Hepatocyte (in vitro differentiated cells): ENCODE results near the gene BCAS1. TPM values are rescaled to one million over a fixed set of nuclear protein-coding genes. Genes with fewer than 3 reads are reported as not detected.

Experiments
- DNase-seq: peaks from one replicate; pipeline ENCODE4 v3.0.0-alpha.2; 2016; ENCODE audit warnings: low spot score
- H2AFZ ChIP-seq: fragments of 200-600 bp; sonication (generic); 2 replicates; pipeline ENCODE4 v1.6.0; 2016; ENCODE audit warnings: antibody characterized with exemption, mild to moderate bottlenecking
- H3K27ac ChIP-seq: fragments of 200-600 bp; sonication (generic); 2 replicates; pipeline ENCODE4 v1.5.1; 2016; ENCODE audit warnings: mild to moderate bottlenecking
- H3K27me3 ChIP-seq: fragments of 200-600 bp; sonication (generic); 2 replicates; pipeline ENCODE4 v1.6.1; 2016
- H3K36me3 ChIP-seq: fragments of 200-600 bp; sonication (generic); replicated peaks from 2 replicates; pipeline ENCODE4 v1.5.1; 2016; ENCODE audit warnings: low read depth; ENCODE audit not compliant: insufficient read depth
- H3K4me1 ChIP-seq: fragments of 200-600 bp; sonication (generic); 2 replicates; pipeline ENCODE4 v1.5.1; 2016; ENCODE audit warnings: mild to moderate bottlenecking, moderate library complexity; ENCODE audit not compliant: insufficient read depth
- H3K4me2 ChIP-seq: fragments of 200-600 bp; sonication (generic); 2 replicates; pipeline ENCODE4 v1.6.0; 2016
- H3K4me3 ChIP-seq: fragments of 200-600 bp; sonication (generic); 2 replicates; pipeline ENCODE4 v1.5.1; 2016; ENCODE audit warnings: mild to moderate bottlenecking
- H3K79me2 ChIP-seq: fragments of 200-600 bp; sonication (generic); 2 replicates; pipeline ENCODE4 v1.6.0; 2017; ENCODE audit warnings: mild to moderate bottlenecking
- H3K9me2 ChIP-seq: fragments of 200-600 bp; sonication (generic); replicated peaks from 2 replicates; pipeline ENCODE4 v1.6.0; 2017; ENCODE audit warnings: mild to moderate bottlenecking; ENCODE audit not compliant: insufficient read depth
- H3K9me3 ChIP-seq: fragments of 200-600 bp; sonication (generic); 2 replicates; pipeline ENCODE4 v1.5.1; 2016; ENCODE audit warnings: low read depth, mild to moderate bottlenecking
- H4K20me1 ChIP-seq: fragments of 200-600 bp; sonication (generic); 2 replicates; pipeline ENCODE4 v1.6.0; 2016; ENCODE audit warnings: mild to moderate bottlenecking; ENCODE audit not compliant: insufficient read depth, poor library complexity, severe bottlenecking
- CTCF ChIP-seq: fragments of 200-600 bp; sonication (generic); IDR thresholded peaks from 2 replicates; pipeline ENCODE4 v1.5.1; 2016; ENCODE audit warnings: antibody characterized with exemption, mild to moderate bottlenecking; ENCODE audit not compliant: poor library complexity
- EZH2 ChIP-seq: fragments of 200-600 bp; sonication (generic); IDR thresholded peaks from 2 replicates; pipeline ENCODE4 v1.6.1; 2016; ENCODE audit warnings: antibody characterized with exemption, mild to moderate bottlenecking, borderline replicate concordance
- EZH2phosphoT487 ChIP-seq: fragments of 200-600 bp; sonication (generic); IDR thresholded peaks from one replicate; pipeline ENCODE4 v1.6.1; 2018; ENCODE audit warnings: antibody characterized with exemption, mild to moderate bottlenecking, low read depth, moderate library complexity; ENCODE audit not compliant: unreplicated experiment, severe bottlenecking
- WGBS: methylation state at CpG from one replicate; pipeline ENCODE4 v1.1.6; 2016; ENCODE audit warnings: low lambda C conversion rate; ENCODE audit errors: missing lambda C conversion rate; 5-methylcytosine and 5-hydroxymethylcytosine counted together
- polyA plus RNA-seq: library from polyadenylated mRNA; unstranded; fragments of >200 nt; fragmentation: Nextera tagmentation; extraction: Ambion mirVana; gene quantifications from 2 replicates; pipeline ENCODE4 v1.2.1, GENCODE V29; 2016
- total RNA-seq: library from RNA; depleted of rRNA; stranded (reverse); fragments of >200 nt; gene quantifications from 2 replicates; pipeline ENCODE4 v1.2.3, GENCODE V29; 2014

BCAS1 gene
- total and polyA plus RNA-seq, 2 experiments from 2014 or later: 4.9 to 9.8 TPM

DNA sequence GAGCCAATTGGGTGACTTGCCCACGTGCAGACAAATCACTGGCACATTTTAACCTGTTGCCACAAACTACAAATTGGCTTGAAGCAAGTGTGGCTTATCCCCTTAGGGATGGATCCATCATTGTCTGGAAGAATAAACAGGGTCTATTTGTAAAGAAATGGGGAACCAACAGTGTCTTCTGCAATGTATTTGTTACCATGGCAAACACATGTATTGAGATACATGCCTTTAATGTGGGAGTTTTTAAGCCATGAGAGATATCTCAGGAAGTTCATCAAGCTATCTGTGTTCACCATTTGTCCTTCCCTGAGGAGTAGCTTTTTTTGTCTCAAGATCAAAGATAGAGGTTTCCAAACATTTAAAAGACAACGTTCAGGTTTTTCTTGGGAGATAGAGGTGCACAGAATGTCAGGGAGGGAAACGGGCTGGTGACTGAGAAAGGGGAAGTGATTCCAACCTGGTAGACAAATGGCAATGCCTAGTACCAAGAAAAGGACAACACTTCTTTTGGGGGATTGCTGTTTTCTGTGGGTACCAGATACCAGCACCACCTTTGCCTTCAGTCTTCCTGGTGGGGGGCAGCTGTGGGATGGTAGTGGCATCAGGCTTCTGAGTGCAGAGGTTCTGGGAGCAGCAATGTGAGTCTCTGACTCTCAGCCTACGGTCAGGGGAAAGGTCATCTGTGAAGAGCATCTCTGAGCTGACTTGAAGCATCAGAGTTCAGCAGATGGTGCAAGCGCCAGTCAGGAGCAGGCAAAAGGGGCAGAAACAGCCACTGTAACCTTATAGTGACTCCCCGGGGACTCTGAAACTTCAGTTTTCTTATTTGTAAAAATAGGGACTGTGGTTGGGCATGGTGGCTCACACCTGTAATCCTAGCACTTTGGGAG is 20.1 kb upstream of the BCAS1 start:
- Histone ChIP-seq H3K4me3 (no peak overlapping the region), H2AFZ (no peak overlapping the region), H3K27ac (no peak overlapping the region), H3K4me2 (no peak overlapping the region), H3K79me2 (no peaks in the 10 kb centered on the region), H3K9me2 (no peaks in the 10 kb centered on the region), H3K27me3 (no peaks in the 10 kb centered on the region), H3K9me3 (no peaks in the 10 kb centered on the region), H3K36me3 (no peaks in the 10 kb centered on the region), H4K20me1 (no peaks in the 10 kb centered on the region), H3K4me1 (no peaks in the 10 kb centered on the region)
- 71% methylated on average over 6 of the region's 6 CpGs for WGBS
- TF ChIP-seq CTCF (no peak), EZH2 (no peak), EZH2phosphoT487 (no peak)
- DNase-seq: no peak

GRCh38 chr20:54088430-54088829 is 18.0 kb upstream of the BCAS1 start:
- Histone ChIP-seq H3K27me3 (no peaks in the 10 kb centered on the region), H3K36me3 (no peaks in the 10 kb centered on the region), H3K4me3 (no peak overlapping the region), H2AFZ (no peak overlapping the region), H3K79me2 (no peaks in the 10 kb centered on the region), H3K9me2 (no peaks in the 10 kb centered on the region), H3K27ac (no peak overlapping the region), H4K20me1 (no peaks in the 10 kb centered on the region), H3K4me1 (peaks cover 3% of the 10 kb centered on the region), H3K9me3 (no peaks in the 10 kb centered on the region), H3K4me2 (no peak overlapping the region)
- TF ChIP-seq EZH2phosphoT487 (no peak), CTCF (no peak), EZH2 (no peak)
- DNase-seq: no peak
- WGBS: 79% methylated on average over 1 of the region's 1 CpG

GRCh38 chr20:54086507-54087039 is 16.2 kb upstream of the BCAS1 start:
- no peak for TF ChIP-seq EZH2phosphoT487
- 72% methylated on average over 12 of the region's 12 CpGs for WGBS
- H4K20me1 ChIP-seq: no peaks in the 10 kb centered on the region
- H3K9me2 ChIP-seq: no peaks in the 10 kb centered on the region
- no peaks in the 10 kb centered on the region for H3K79me2 ChIP-seq
- no peaks in the 10 kb centered on the region for H3K36me3 ChIP-seq
- H3K27me3 ChIP-seq: no peaks in the 10 kb centered on the region
- H3K9me3 ChIP-seq: no peaks in the 10 kb centered on the region
- no peak overlapping the region for H3K4me3 ChIP-seq
- no peak for DNase-seq
- peak overlapping the region; percentile 24 for H3K27ac ChIP-seq
- H3K4me1 ChIP-seq: peaks cover 3% of the 10 kb centered on the region
- no peak overlapping the region for H2AFZ ChIP-seq
- peak overlapping the region; percentile 21 for H3K4me2 ChIP-seq

DNA sequence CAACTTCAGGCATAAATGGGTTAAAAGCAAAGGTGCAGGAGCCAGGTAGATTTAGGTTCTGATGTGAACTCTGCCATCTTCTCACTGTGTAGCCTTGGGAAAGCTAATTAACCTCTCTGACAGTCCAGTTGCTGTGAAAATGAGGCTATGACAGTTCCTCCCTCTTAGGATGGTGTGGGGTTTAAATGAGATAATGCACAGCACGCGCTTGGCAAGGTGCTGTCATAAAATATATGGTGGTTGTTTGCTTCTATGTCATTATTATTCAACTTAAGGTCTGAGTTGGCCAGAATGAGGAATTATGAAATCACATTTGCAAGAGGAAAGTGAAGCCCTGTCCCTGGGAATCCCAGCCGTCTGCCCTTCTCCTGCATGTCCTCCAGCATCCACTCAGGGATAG is 15.5 kb upstream of the BCAS1 start:
- H3K9me3 ChIP-seq: no peaks in the 10 kb centered on the region
- H3K4me2 ChIP-seq: no peak overlapping the region
- no peak overlapping the region for H3K4me3 ChIP-seq
- no peaks in the 10 kb centered on the region for H3K36me3 ChIP-seq
- no peak overlapping the region for H2AFZ ChIP-seq
- no peak for DNase-seq
- no peak overlapping the region for H3K27ac ChIP-seq
- peaks cover 3% of the 10 kb centered on the region for H3K4me1 ChIP-seq
- H3K79me2 ChIP-seq: no peaks in the 10 kb centered on the region
- TF ChIP-seq CTCF (no peak), EZH2phosphoT487 (no peak)
- H3K27me3 ChIP-seq: no peaks in the 10 kb centered on the region
- WGBS: 86% methylated on average over 3 of the region's 3 CpGs
- H4K20me1 ChIP-seq: no peaks in the 10 kb centered on the region
- no peaks in the 10 kb centered on the region for H3K9me2 ChIP-seq
